NT2/D1 (cell line): ENCODE data around the gene TLX2.

Experiments used
- YY1 ChIP-seq: IDR thresholded peaks from 2 replicates; pipeline ENCODE4 v1.6.1; 2011; ENCODE audit not compliant: insufficient read length, insufficient read depth
- ZNF274 ChIP-seq: IDR thresholded peaks from 2 replicates; pipeline ENCODE4 v1.6.1; 2011; ENCODE audit warnings: mild to moderate bottlenecking, low read depth, low read length

DNA sequence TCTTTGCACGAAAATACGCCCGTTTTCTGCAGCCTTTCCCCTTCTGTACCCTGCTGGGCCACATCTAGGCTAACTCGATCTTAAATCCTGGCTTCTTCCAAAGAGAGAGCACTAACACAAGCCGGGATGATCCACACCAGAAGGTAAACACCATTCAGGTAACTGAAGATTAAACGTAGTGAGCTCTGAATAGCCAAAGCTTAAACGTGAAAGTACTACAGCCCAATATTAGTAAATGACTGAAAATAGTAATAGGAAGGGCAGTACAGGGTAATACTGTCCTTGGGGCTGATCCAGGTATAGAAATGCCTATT, 41.3 kb upstream of the TLX2 start:
- no peak for TF ChIP-seq ZNF274
- TF ChIP-seq YY1: no peak
